Peyer's patch (tissue), 4 donors: ENCODE data around the gene ATP9A.

Experiments
- CTCF ChIP-seq, 6 experiments: fragments of 450-650 bp in 4 of 6; fragments of 200-600 bp in 2 of 6; sonication (generic) in 1 of 6; IDR thresholded peaks; one replicate each; pipeline ENCODE4 v1.5.1; 2017 to 2019; ENCODE audit warnings: antibody characterized with exemption in 6 of 6, mild to moderate bottlenecking in 3 of 6, moderate library complexity in 1 of 6
- POLR2A ChIP-seq, 2 donors: fragments of 450-650 bp; IDR thresholded peaks; one replicate each; pipeline ENCODE4 v1.5.1; 2017; ENCODE audit warnings: antibody characterized with exemption in 2 of 2, mild to moderate bottlenecking in 2 of 2, moderate library complexity in 2 of 2

GRCh38 chr20:51802170-51802751 lies 34.1 kb upstream of the ATP9A start, which contains the start of gene SALL4:
- TF ChIP-seq CTCF (IDR thresholded peaks at IDR 0.05): no peak
- TF ChIP-seq POLR2A (IDR thresholded peaks at IDR 0.05): no peak
